Kidney (tissue), 14 donors: ENCODE data around the gene HES6. TPM values are rescaled to one million over a fixed set of nuclear protein-coding genes. Genes with fewer than 3 reads are reported as not detected.

Experiments used
- DNase-seq, 5 donors: peaks; one replicate each; pipeline ENCODE4 v3.0.0-alpha.2; 2013 to 2020
- FAIRE-seq: peaks from 2 replicates; lab custom pipeline; 2012; peaks lifted over from hg19 to GRCh38; lab: Jason Lieb, UNC
- H3K27ac ChIP-seq, 2 donors: one replicate each; pipeline ENCODE4 v1.7.0; 2013; ENCODE audit warnings: low read depth in 2 of 2, low read length in 2 of 2, inconsistent platforms in 1 of 2
- H3K27me3 ChIP-seq: one replicate; pipeline ENCODE4 v1.7.1; 2013; ENCODE audit warnings: low read length, inconsistent platforms; ENCODE audit not compliant: control insufficient read depth, insufficient read depth
- H3K36me3 ChIP-seq, 3 donors: one replicate each; pipeline versions ENCODE4 v1.7.0 to v1.7.1; 2013; ENCODE audit warnings: low read length in 3 of 3, control low read depth in 1 of 3, inconsistent platforms in 1 of 3; ENCODE audit not compliant: insufficient read depth in 3 of 3, control insufficient read depth in 2 of 3
- H3K4me1 ChIP-seq, 3 donors: one replicate each; pipeline versions ENCODE4 v1.7.0 to v1.7.1; 2013; ENCODE audit warnings: low read length in 3 of 3, inconsistent platforms in 1 of 3, low read depth in 1 of 3; ENCODE audit not compliant: control insufficient read depth in 2 of 3, insufficient read depth in 2 of 3
- H3K4me3 ChIP-seq, 3 donors: one replicate each; pipeline versions ENCODE4 v1.7.0 to v1.8.1; 2013; ENCODE audit warnings: low read length in 3 of 3, control low read depth in 1 of 3, inconsistent platforms in 1 of 3
- H3K9ac ChIP-seq, 3 donors: one replicate each; pipeline versions ENCODE4 v1.7.0 to v1.7.1; 2013; ENCODE audit warnings: low read length in 3 of 3, control low read depth in 1 of 3, inconsistent platforms in 1 of 3
- H3K9me3 ChIP-seq, 3 donors: one replicate each; pipeline versions ENCODE4 v1.7.0 to v1.7.1; 2013; ENCODE audit warnings: low read length in 3 of 3, control low read depth in 1 of 3, inconsistent platforms in 1 of 3; ENCODE audit not compliant: control insufficient read depth in 2 of 3, insufficient read depth in 1 of 3
- intact Hi-C: fragments of 100-400 bp; cut with DNase I; formaldehyde crosslinking; loops from one replicate; pipeline ENCODE4 v1.11.1; 2022
- polyA plus RNA-seq: library from polyadenylated mRNA; stranded (reverse); fragments of 350-450 nt; fragmentation: Illumina TruSeq; extraction: RNeasy Lipid Tissue Mini Kit (QIAGEN cat#74804); gene quantifications from one replicate; pipeline ENCODE4 v1.2.3, GENCODE V29; 2014; ENCODE audit warnings: low read depth, low replicate concordance; ENCODE audit not compliant: insufficient read depth
- total RNA-seq: library from RNA; stranded (reverse); fragmentation: NEBNext Ultra II Directional; extraction: Animal tissue kit (Norgen Biotek cat#: 25700); gene quantifications from one replicate; pipeline ENCODE4 v1.2.1, GENCODE V29; 2021
- TF ChIP-seq, protein P1 (sequence below): IDR thresholded peaks from 3 replicates; pipeline ENCODE4 v1.5.1; 2012; ENCODE audit warnings: mild to moderate bottlenecking, moderate library complexity, borderline replicate concordance; ENCODE audit not compliant: insufficient read depth; ENCODE audit errors: extremely low read depth
- donor health status: control.
- donor health status: control.
- donor health status: control.
- donor health status: control.
- donor health status: control.
- donor health status: DM: yes; HTN: yes; CAD: no.
- donor health status: Normal renal cell carcinoma (clear cell type).

HES6 gene
- total and polyA plus RNA-seq, 2 donors from 2014 or later: 5.2 to 5.5 TPM

DNA sequence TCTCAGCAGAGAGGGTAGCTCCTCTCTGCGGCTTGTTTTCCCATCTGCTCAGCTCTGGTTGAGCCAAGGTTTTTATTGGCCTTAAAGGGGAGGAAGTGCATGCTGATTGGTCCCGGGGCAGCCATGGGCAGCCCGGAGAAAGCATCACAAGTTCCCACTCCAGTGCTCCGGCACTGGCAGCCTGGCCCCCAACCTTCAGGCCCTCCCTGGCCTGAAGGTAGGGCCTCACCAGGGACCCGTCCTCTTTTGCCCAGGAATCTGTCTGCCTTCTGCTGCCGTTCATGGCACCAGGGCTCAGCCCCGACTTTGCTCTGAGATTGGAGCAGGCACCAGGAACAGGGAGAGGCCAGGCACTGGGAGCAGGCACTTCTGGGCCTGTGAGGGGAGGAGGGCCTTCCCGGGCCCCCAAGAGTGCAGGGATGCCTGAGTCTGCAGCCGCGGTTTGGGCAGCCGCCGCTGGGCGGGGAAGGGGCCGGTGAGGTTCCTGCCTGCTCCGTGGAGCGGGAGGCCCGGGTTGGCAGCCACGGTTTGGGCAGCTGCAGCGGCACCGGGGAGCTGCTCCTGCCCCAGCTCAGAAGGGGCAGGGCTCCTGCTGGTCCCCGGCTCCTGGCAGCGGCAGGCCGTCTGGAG, 18.8 kb downstream of the HES6 start:
- H3K27me3 ChIP-seq: no peaks in the 10 kb centered on the region
- TF ChIP-seq, protein P1, sequence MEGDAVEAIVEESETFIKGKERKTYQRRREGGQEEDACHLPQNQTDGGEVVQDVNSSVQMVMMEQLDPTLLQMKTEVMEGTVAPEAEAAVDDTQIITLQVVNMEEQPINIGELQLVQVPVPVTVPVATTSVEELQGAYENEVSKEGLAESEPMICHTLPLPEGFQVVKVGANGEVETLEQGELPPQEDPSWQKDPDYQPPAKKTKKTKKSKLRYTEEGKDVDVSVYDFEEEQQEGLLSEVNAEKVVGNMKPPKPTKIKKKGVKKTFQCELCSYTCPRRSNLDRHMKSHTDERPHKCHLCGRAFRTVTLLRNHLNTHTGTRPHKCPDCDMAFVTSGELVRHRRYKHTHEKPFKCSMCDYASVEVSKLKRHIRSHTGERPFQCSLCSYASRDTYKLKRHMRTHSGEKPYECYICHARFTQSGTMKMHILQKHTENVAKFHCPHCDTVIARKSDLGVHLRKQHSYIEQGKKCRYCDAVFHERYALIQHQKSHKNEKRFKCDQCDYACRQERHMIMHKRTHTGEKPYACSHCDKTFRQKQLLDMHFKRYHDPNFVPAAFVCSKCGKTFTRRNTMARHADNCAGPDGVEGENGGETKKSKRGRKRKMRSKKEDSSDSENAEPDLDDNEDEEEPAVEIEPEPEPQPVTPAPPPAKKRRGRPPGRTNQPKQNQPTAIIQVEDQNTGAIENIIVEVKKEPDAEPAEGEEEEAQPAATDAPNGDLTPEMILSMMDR: no peak
- H3K9ac ChIP-seq: no peak overlapping the region
- H3K4me3 ChIP-seq: no peak overlapping the region
- DNase-seq: no peak
- H3K36me3 ChIP-seq: no peaks in the 10 kb centered on the region
- FAIRE-seq: no peak
- no peaks in the 10 kb centered on the region for H3K9me3 ChIP-seq
- no peaks in the 10 kb centered on the region for H3K4me1 ChIP-seq
- H3K27ac ChIP-seq: peak overlapping the region in 1 of 2 donors; percentile 28
- intact Hi-C loops: no loop called here

DNA sequence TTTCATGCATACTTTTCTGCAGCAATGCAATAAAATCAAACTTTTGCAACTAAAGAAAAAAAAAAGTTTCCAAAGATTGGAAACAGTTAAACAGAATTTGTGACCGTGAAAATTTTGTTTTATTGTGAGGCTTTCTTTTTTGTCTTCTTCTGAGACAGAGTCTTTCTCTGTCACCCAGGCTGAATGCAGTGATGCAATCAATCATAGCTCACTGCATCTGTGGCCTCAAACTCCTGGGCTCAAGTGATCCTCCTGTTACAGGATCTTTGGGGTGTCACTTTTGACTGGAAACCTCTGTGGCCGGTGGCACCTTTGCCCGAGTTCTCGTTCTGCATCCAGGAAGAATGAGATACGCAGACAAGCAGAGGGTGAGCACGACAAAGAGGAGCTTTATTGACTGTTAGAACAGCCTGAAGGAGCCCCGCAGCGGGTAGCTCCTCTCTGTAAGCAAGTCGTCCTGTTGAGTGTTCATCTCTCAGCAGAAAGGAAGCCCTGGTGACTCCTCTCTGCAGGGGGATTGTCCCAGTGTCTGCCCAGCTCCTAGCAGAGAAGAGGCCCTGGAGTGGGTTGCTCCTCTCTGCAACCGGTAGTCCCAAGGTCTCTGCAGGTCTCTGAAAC, 19.5 kb downstream of the HES6 start:
- TF ChIP-seq, protein P1: no peak
- FAIRE-seq (no peak), DNase-seq (no peak)
- Histone ChIP-seq H3K4me3 (no peak overlapping the region), H3K9me3 (no peaks in the 10 kb centered on the region), H3K4me1 (no peaks in the 10 kb centered on the region), H3K27ac (no peak overlapping the region), H3K9ac (no peak overlapping the region), H3K27me3 (no peaks in the 10 kb centered on the region), H3K36me3 (no peaks in the 10 kb centered on the region)
- intact Hi-C loops: no loop called here

DNA sequence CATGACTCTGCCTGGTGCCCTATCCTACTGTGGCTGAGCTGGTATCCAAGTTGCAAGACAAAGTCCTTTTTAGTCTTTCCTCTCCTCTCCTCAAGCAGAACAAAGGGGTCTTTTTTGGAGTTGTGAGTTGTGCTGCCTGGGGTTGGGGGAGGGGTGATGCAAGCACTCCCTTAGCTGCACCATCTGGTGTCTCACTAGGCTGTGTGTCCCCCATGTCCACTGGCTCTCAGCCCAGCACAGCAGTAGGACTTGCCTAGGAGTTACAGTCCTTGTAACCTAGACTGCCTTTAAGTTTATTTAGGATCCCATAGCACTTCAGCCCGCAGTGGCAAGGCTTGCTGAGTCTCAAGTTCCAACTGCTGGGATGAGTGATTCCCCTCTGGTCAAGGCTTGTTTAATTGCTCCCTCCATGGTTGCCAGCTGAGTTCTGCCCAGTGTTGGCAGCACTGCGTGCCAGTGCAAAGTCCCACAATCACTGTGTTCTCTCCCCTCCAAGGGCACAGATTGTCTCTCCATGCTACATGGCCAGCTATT, 23.1 kb downstream of the HES6 start:
- Histone ChIP-seq H3K9ac (no peak overlapping the region), H3K4me3 (no peak overlapping the region)
- TF ChIP-seq, protein P1: no peak

More for the DNA sequence above, 23.1 kb downstream of the HES6 start:
- Histone ChIP-seq H3K9me3 (no peaks in the 10 kb centered on the region), H3K27me3 (no peaks in the 10 kb centered on the region), H3K4me1 (no peaks in the 10 kb centered on the region), H3K27ac (no peak overlapping the region), H3K36me3 (no peaks in the 10 kb centered on the region)
- intact Hi-C loops: no loop called here
- FAIRE-seq (no peak), DNase-seq (peak in 4 of 5 donors; percentile 34 to 52 (median 38))
